Fibroblast of villous mesenchyme (primary cell): ENCODE data around the gene SPSB3. TPM values are rescaled to one million over a fixed set of nuclear protein-coding genes. Genes with fewer than 3 reads are reported as not detected.
"Not testable (repeated sequence)": the region's sequence is repeated elsewhere in the genome, so short reads cannot be mapped to it uniquely, and the experiment has no call there.

Source experiments
- DNase-seq: peaks from one replicate; pipeline ENCODE4 v3.0.0-alpha.2; 2010; ENCODE audit warnings: low read depth
- H3K4me3 ChIP-seq: 2 replicates; pipeline ENCODE4 v1.5.1; 2011; ENCODE audit warnings: low read depth, mild to moderate bottlenecking, low read length
- CTCF ChIP-seq: IDR thresholded peaks from 2 replicates; pipeline ENCODE4 v1.5.1; 2012; ENCODE audit warnings: low read depth, mild to moderate bottlenecking, low read length; ENCODE audit not compliant: insufficient read depth
- total RNA-seq: library from RNA; depleted of rRNA; stranded (reverse); fragments of >200 nt; gene quantifications from 2 replicates; pipeline ENCODE4 v1.2.3, GENCODE V29; 2012

SPSB3 gene
- total RNA-seq, 1 donor: 25.5 TPM

DNA sequence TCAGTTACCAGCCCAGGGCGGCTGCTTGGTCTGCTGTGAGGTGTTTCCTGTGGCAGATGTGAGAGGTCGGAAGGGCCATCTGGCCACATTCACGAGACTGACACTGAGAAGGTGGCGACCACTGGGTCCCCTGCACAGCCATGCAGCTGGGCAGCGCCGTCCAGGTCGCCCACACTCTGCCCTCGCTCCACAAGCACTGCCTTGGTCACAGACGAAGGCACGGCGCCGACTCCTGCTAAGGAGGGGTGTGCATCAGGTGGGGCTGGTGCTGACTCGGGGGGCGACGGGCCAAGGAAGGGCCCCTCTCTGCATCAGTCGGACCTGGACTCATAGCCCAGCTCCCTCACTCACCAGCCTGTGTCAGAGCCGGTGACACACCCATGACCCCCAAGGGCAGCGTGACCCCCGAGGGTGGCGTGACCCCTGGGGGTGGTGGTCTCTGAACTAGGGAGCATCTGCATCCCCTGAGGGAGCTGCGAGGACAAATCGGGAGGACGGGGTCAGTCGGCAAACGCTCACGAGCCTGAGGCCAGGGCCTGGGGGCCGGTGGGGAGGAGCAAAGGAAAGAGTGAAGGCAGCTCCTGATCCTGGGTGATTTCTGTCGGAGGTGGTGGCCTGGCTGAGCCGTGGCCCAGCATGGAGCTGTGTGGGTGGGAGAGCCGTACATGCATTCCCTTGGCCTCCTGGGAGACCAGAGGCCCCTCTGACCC is 41.4 kb downstream of the SPSB3 start:
- H3K4me3 ChIP-seq: no peak overlapping the region
- TF ChIP-seq CTCF: no peak
- DNase-seq: no peak

GRCh38 chr16:1740234-1740633 is 42.1 kb downstream of the SPSB3 start:
- TF ChIP-seq CTCF: no peak
- no peak for DNase-seq

GRCh38 chr16:1734816-1735215 is 47.6 kb downstream of the SPSB3 start:
- no peak for TF ChIP-seq CTCF
- H3K4me3 ChIP-seq: no peak overlapping the region
- no peak for DNase-seq

More at GRCh38 chr16:1740234-1740633, 42.1 kb downstream of the SPSB3 start:
- no peak overlapping the region for H3K4me3 ChIP-seq

DNA sequence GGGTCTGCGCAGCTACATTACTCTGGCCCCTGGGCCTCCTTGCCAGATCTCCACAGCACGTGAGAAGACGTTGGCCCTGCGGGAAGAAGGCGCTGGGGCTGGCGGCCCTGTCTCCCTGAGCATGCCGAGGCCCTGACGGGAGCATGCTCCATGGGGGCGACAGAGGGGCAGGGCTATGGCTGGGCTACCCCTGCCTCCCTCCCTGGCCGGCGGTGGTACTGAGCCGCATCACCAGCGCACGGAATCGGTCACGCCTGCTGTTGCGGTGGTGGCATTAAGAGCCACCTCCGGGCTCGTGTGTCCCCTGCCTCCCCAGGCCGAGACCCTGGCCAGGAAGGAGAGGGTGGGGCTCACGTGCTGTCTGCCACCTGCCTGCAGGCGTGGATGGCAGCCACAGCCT is 48.2 kb downstream of the SPSB3 start:
- DNase-seq: no peak
- no peak overlapping the region for H3K4me3 ChIP-seq
- no peak for TF ChIP-seq CTCF

- H3K4me3 ChIP-seq, DNase-seq: not testable (repeated sequence)
Measured at GRCh38 chr16:1732551-1732987, 49.8 kb downstream of the SPSB3 start.

- TF ChIP-seq CTCF: no peak
- DNase-seq: no peak
Measured at GRCh38 chr16:1732071-1732470, 50.3 kb downstream of the SPSB3 start.

GRCh38 chr16:1731603-1732002 is 50.8 kb downstream of the SPSB3 start:
- no peak for TF ChIP-seq CTCF
- no peak overlapping the region for H3K4me3 ChIP-seq
- no peak for DNase-seq

More at GRCh38 chr16:1732071-1732470, 50.3 kb downstream of the SPSB3 start:
- no peak overlapping the region for H3K4me3 ChIP-seq
